H1 (cell line): ENCODE results near the gene PRKAR1B. TPM values are rescaled to one million over a fixed set of nuclear protein-coding genes. Genes with fewer than 3 reads are reported as not detected.

Experiments
- CTCF ChIA-PET: fragments of 300-600 bp; sonication (Branson Sonifier 250); formaldehyde crosslinking; loops from one replicate; lab custom pipeline; 2021; ENCODE audit not compliant: partially characterized antibody; lab: Charles Lee
- POLR2A ChIA-PET: fragments of 300-600 bp; sonication (Branson Sonifier 250); formaldehyde crosslinking; loops from one replicate; lab custom pipeline; 2021; ENCODE audit warnings: inconsistent platforms; ENCODE audit not compliant: partially characterized antibody; lab: Charles Lee
- DNase-seq, 2 experiments: peaks; one replicate each; pipeline versions ENCODE4 v3.0.0 to v3.0.0-alpha.2; 2010 to 2022; ENCODE audit warnings: low spot score in 2 of 2, low read depth in 1 of 2, mixed read lengths in 1 of 2
- FAIRE-seq: peaks from 2 replicates; lab custom pipeline; 2011; peaks lifted over from hg19 to GRCh38; lab: Jason Lieb, UNC
- H2AFZ ChIP-seq: 2 replicates; pipeline ENCODE4 v1.8.1; 2012; ENCODE audit warnings: low read length, inconsistent platforms
- H2AK5ac ChIP-seq: 2 replicates; pipeline ENCODE4 v1.6.1; 2013; ENCODE audit warnings: low read depth, low read length
- H2BK120ac ChIP-seq: replicated peaks from 2 replicates; pipeline ENCODE3; 2013; ENCODE audit warnings: low read depth, low read length, inconsistent platforms
- H2BK12ac ChIP-seq: 2 replicates; pipeline ENCODE4 v1.6.1; 2013; ENCODE audit warnings: low read depth, low read length
- H2BK15ac ChIP-seq: 2 replicates; pipeline ENCODE4 v1.6.1; 2013; ENCODE audit warnings: low read length
- H2BK20ac ChIP-seq: 2 replicates; pipeline ENCODE4 v1.6.1; 2013; ENCODE audit warnings: low read length
- H2BK5ac ChIP-seq: 2 replicates; pipeline ENCODE4 v1.6.1; 2013; ENCODE audit warnings: low read depth, low read length
- H3K14ac ChIP-seq: 2 replicates; pipeline ENCODE4 v1.6.1; 2013; ENCODE audit warnings: inconsistent platforms; ENCODE audit not compliant: insufficient read length
- H3K18ac ChIP-seq: 2 replicates; pipeline ENCODE4 v1.6.1; 2013; ENCODE audit warnings: low read length; ENCODE audit errors: extremely low read depth
- H3K23ac ChIP-seq: 2 replicates; pipeline ENCODE4 v1.6.1; 2013; ENCODE audit warnings: inconsistent platforms; ENCODE audit not compliant: insufficient read length
- H3K23me2 ChIP-seq: 2 replicates; pipeline ENCODE4 v1.6.1; 2013; ENCODE audit warnings: low read depth, low read length
- H3K27ac ChIP-seq: 2 replicates; pipeline ENCODE4 v1.6.1; 2011; ENCODE audit warnings: low read depth, low read length, inconsistent platforms
- H3K27me3 ChIP-seq, 4 experiments: replicated peaks in 1 of 4; 1 replicate in 1 of 4; 2 replicates in 3 of 4; pipeline versions ENCODE4 v1.6.1 to v1.8.1; 2011 to 2013; ENCODE audit warnings: low read length in 3 of 4, mild to moderate bottlenecking in 3 of 4, inconsistent platforms in 2 of 4, mixed read lengths in 2 of 4, moderate library complexity in 1 of 4; ENCODE audit not compliant: control insufficient read depth in 3 of 4, insufficient read depth in 3 of 4; ENCODE audit errors: extremely low read depth in 1 of 4
- H3K36me3 ChIP-seq, 4 experiments: 2 replicates each; pipeline versions ENCODE4 v1.6.1 to v1.8.1; 2011 to 2013; ENCODE audit warnings: mild to moderate bottlenecking in 4 of 4, low read length in 3 of 4, moderate library complexity in 2 of 4, control low read depth in 1 of 4, inconsistent platforms in 1 of 4; ENCODE audit not compliant: insufficient read depth in 4 of 4, control insufficient read depth in 2 of 4
- H3K4ac ChIP-seq: replicated peaks from 2 replicates; pipeline ENCODE3; 2013; ENCODE audit warnings: low read length, low read depth, mixed read lengths, inconsistent platforms; ENCODE audit not compliant: insufficient read length
- H3K4me1 ChIP-seq, 4 experiments: replicated peaks in 1 of 4; 1 replicate in 1 of 4; 2 replicates in 3 of 4; pipeline versions ENCODE4 v1.6.1 to v1.8.1; 2011 to 2013; ENCODE audit warnings: low read length in 3 of 4, inconsistent platforms in 2 of 4, mixed read lengths in 1 of 4; ENCODE audit not compliant: insufficient read depth in 4 of 4, control insufficient read depth in 3 of 4
- H3K4me2 ChIP-seq, 2 experiments: 2 replicates each; pipeline versions ENCODE4 v1.6.1 to v1.8.1; 2011 to 2013; ENCODE audit warnings: low read depth in 2 of 2, low read length in 2 of 2, control low read depth in 1 of 2, inconsistent platforms in 1 of 2, mild to moderate bottlenecking in 1 of 2; ENCODE audit not compliant: insufficient read depth in 1 of 2
- H3K4me3 ChIP-seq, 4 experiments: fragments of 200-600, 300-600 bp in 1 of 4; sonication (generic), shearing (Covaris generic), sonication (Bioruptor Twin) in 1 of 4; 2 replicates each; pipeline versions ENCODE4 v1.5.1 to v1.8.1; 2011 to 2016; ENCODE audit warnings: low read length in 4 of 4, low read depth in 3 of 4, control low read depth in 2 of 4, inconsistent platforms in 2 of 4, mild to moderate bottlenecking in 2 of 4, mixed read lengths in 1 of 4, moderate library complexity in 1 of 4; ENCODE audit not compliant: insufficient read depth in 2 of 4; ENCODE audit errors: extremely low read depth in 1 of 4
- H3K56ac ChIP-seq: replicated peaks from 2 replicates; pipeline ENCODE3; 2013; ENCODE audit warnings: low read depth, mild to moderate bottlenecking, mixed read lengths, low read length, inconsistent platforms; ENCODE audit not compliant: insufficient read length
- H3K79me1 ChIP-seq: 2 replicates; pipeline ENCODE4 v1.6.1; 2013; ENCODE audit warnings: low read depth, low read length, control low read depth
- H3K79me2 ChIP-seq, 2 experiments: 2 replicates each; pipeline versions ENCODE4 v1.6.1 to v1.8.1; 2012 to 2013; ENCODE audit warnings: low read length in 2 of 2, mild to moderate bottlenecking in 2 of 2, inconsistent platforms in 1 of 2; ENCODE audit not compliant: insufficient read depth in 2 of 2, control insufficient read depth in 1 of 2
- H3K9ac ChIP-seq, 4 experiments: replicated peaks in 1 of 4; 1 replicate in 1 of 4; 2 replicates in 3 of 4; pipeline versions ENCODE4 v1.6.1 to v1.8.1; 2011 to 2013; ENCODE audit warnings: low read depth in 3 of 4, low read length in 3 of 4, control low read depth in 2 of 4, mild to moderate bottlenecking in 2 of 4, moderate library complexity in 2 of 4, inconsistent platforms in 1 of 4; ENCODE audit errors: extremely low read depth in 1 of 4
- H3K9me3 ChIP-seq, 2 experiments: 2 replicates each; pipeline versions ENCODE4 v1.6.1 to v1.8.1; 2012 to 2013; ENCODE audit warnings: mild to moderate bottlenecking in 2 of 2, moderate library complexity in 2 of 2, control low read depth in 1 of 2, inconsistent platforms in 1 of 2, low read depth in 1 of 2, low read length in 1 of 2, mixed read lengths in 1 of 2; ENCODE audit not compliant: insufficient read depth in 2 of 2
- H4K20me1 ChIP-seq, 2 experiments: replicated peaks in 1 of 2; 2 replicates each; pipeline versions ENCODE3 to v1.8.1; 2011 to 2013; ENCODE audit warnings: inconsistent platforms in 2 of 2, low read length in 2 of 2, mild to moderate bottlenecking in 1 of 2; ENCODE audit not compliant: insufficient read depth in 2 of 2, control insufficient read depth in 1 of 2
- H4K5ac ChIP-seq: 2 replicates; pipeline ENCODE4 v1.6.1; 2013; ENCODE audit warnings: low read length, low read depth, mixed read lengths, inconsistent platforms; ENCODE audit not compliant: insufficient read length
- H4K8ac ChIP-seq: 2 replicates; pipeline ENCODE4 v1.8.0; 2013; ENCODE audit warnings: mild to moderate bottlenecking, moderate library complexity, low read length, inconsistent platforms; ENCODE audit not compliant: insufficient read depth; ENCODE audit errors: extremely low read depth
- H4K91ac ChIP-seq: replicated peaks from 2 replicates; pipeline ENCODE3; 2013; ENCODE audit warnings: low read length, mixed read lengths, inconsistent platforms; ENCODE audit not compliant: insufficient read length
- CTBP2 ChIP-seq: IDR thresholded peaks from 2 replicates; pipeline ENCODE4 v1.7.0; 2011; ENCODE audit warnings: borderline replicate concordance, mild to moderate bottlenecking, moderate library complexity, mixed read lengths, low read length; ENCODE audit not compliant: insufficient read depth, insufficient read length
- JUND ChIP-seq: IDR thresholded peaks from 2 replicates; pipeline ENCODE4 v1.6.1; 2011; ENCODE audit warnings: mild to moderate bottlenecking, improper control_type of control experiment, low read length
- WGBS, 2 experiments: shearing (Covaris generic) in 1 of 2; methylation state at CpG; one replicate each; pipeline versions ENCODE4 v1.1.6 to v1.1.7; 2013 to 2015; ENCODE audit warnings: low lambda C conversion rate in 2 of 2, mixed read lengths in 2 of 2, inconsistent platforms in 1 of 2, low coverage in 1 of 2, missing lambda C conversion rate in 1 of 2; ENCODE audit not compliant: insufficient replicate concordance in 2 of 2, insufficient coverage in 1 of 2, insufficient read length in 1 of 2; ENCODE audit errors: extremely low coverage in 1 of 2, missing lambda C conversion rate in 1 of 2; 5-methylcytosine and 5-hydroxymethylcytosine counted together
- polyA plus RNA-seq, 7 experiments: library from polyadenylated mRNA; depleted of rRNA in 3 of 7; stranded (reverse) in 5 of 7; unstranded in 2 of 7; fragments of >200 nt in 5 of 7; fragments of 200-250 nt in 2 of 7; gene quantifications; 1 replicate in 5 of 7; 2 replicates in 1 of 7; 4 replicates in 1 of 7; pipeline versions ENCODE4 v1.2.1 to v1.2.3, GENCODE V29; 2011 to 2013; ENCODE audit warnings: missing spikeins in 2 of 7, mixed read lengths in 2 of 7
- total RNA-seq: library from RNA; stranded (reverse); fragmentation: NEBNext Ultra II Directional; extraction: Animal tissue kit (Norgen Biotek cat#: 25700); gene quantifications from 2 replicates; pipeline ENCODE4 v1.2.1, GENCODE V29; 2021
- TF ChIP-seq, protein P1 (sequence below): IDR thresholded peaks from 2 replicates; pipeline ENCODE4 v1.6.1; 2012; ENCODE audit warnings: inconsistent platforms

Gene PRKAR1B
- total and polyA plus RNA-seq, 2 of the 8 experiments (the other 6 are each of a cell fraction or from before 2014, with no cell fraction given) = 12.3 to 55.7 TPM

DNA sequence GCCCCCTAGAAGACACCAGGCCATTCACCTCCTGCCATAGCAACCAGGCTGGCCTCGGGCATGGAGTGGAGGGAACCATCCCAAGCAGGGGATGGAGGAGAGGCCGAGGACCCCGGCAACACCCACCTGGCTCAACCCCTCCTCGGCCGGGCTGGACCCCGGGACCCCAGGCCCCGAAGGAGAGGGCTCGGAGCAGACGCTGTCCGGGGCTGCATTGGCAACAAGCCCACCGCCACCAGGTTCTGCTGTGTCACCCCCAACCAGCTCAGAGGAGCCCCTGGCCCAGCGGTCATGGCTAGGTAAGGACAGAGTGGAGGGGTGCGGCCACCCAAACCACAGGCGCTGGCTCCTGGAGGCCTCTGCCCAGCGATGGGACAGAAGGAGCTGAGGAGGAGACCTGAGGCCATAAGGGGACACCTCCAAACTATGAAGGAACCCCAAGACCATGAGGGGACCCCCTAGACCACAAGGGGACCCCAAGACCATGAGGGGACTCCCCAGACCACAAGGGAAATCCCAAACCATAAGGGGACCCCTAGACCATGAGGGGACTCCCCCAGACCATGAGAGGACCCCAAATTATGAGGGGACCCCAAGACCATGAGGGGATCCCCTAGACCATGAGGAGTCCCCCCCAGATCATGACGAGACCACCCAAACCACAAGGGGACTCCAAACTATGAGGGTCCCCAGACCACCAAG is 132.7 kb downstream of the PRKAR1B start:
- no peak overlapping the region for H2AFZ ChIP-seq
- H2BK12ac ChIP-seq = no peak overlapping the region
- WGBS, 2 experiments = 94% methylated on average over 16 of the region's 16 CpGs; no CpG with 5 or more reads in 1 of the 2 experiments
- no peak overlapping the region for H3K56ac ChIP-seq
- H3K9ac ChIP-seq = no peak overlapping the region
- H3K79me2 ChIP-seq = no peaks in the 10 kb centered on the region
- no peak overlapping the region for H3K14ac ChIP-seq
- H2BK20ac ChIP-seq = no peak overlapping the region
- peak overlapping the region; percentile 51; the same call in 1 of the 2 replicates for H4K8ac ChIP-seq
- H3K23ac ChIP-seq = no peak overlapping the region
- POLR2A ChIA-PET = no interaction called here
- no peak for FAIRE-seq
- no peak overlapping the region for H4K5ac ChIP-seq
- H2BK120ac ChIP-seq = no peak overlapping the region
- no peak overlapping the region for H3K18ac ChIP-seq
- no peak for DNase-seq
- H3K4me3 ChIP-seq = no peak overlapping the region
- H3K9me3 ChIP-seq = no peaks in the 10 kb centered on the region
- CTCF ChIA-PET = interaction anchor here (0.8 kb wide), 1 partner anchor 205 kb away, joined by 3 read pairs; no protein-coding TSS in a partner anchor
- H3K23me2 ChIP-seq = peaks cover 4% of the 10 kb centered on the region; the same call in 1 of the 2 replicates
- no peak overlapping the region for H4K91ac ChIP-seq
- H3K4me1 ChIP-seq = no peaks in the 10 kb centered on the region
- H3K36me3 ChIP-seq = peaks cover 0 to 8% (median 3%) of the 10 kb centered on the region in 4 experiments; a peak in 5 of 8 replicates
- no peak overlapping the region for H2BK5ac ChIP-seq
- no peaks in the 10 kb centered on the region for H3K27me3 ChIP-seq
- H3K4me2 ChIP-seq = no peak overlapping the region
- H3K27ac ChIP-seq = no peak overlapping the region; the same call in 1 of the 2 replicates
- no peak overlapping the region for H3K4ac ChIP-seq
- H3K79me1 ChIP-seq = no peaks in the 10 kb centered on the region
- no peak overlapping the region for H2BK15ac ChIP-seq
- no peak for TF ChIP-seq CTBP2
- TF ChIP-seq JUND = no peak
- TF ChIP-seq, protein P1, sequence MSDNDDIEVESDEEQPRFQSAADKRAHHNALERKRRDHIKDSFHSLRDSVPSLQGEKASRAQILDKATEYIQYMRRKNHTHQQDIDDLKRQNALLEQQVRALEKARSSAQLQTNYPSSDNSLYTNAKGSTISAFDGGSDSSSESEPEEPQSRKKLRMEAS = no peak
- H4K20me1 ChIP-seq = peaks cover 0 to 2% of the 10 kb centered on the region in 2 experiments
- no peak overlapping the region for H2AK5ac ChIP-seq
